KMS-11 (cell line): Measurements from ENCODE around the gene MEST.

ENCODE experiments used
- H2AFZ ChIP-seq: fragments of 200-600 bp; sonication (generic); 2 replicates; pipeline ENCODE4 v1.6.1; 2016; ENCODE audit warnings: antibody characterized with exemption, mixed run types, low read depth
- H3K27ac ChIP-seq: fragments of 200-600 bp; sonication (generic); 2 replicates; pipeline ENCODE4 v1.6.1; 2016; ENCODE audit warnings: mild to moderate bottlenecking, mixed run types
- H3K27me3 ChIP-seq: fragments of 200-600 bp; sonication (generic); 2 replicates; pipeline ENCODE4 v1.6.1; 2017; ENCODE audit warnings: mild to moderate bottlenecking, low read depth, mixed run types, moderate library complexity; ENCODE audit not compliant: insufficient read depth
- H3K36me3 ChIP-seq: fragments of 200-600 bp; sonication (generic); 2 replicates; pipeline ENCODE4 v1.6.1; 2017; ENCODE audit warnings: mild to moderate bottlenecking, mixed run types; ENCODE audit not compliant: insufficient read depth
- H3K4me1 ChIP-seq: fragments of 200-600 bp; sonication (generic); 2 replicates; pipeline ENCODE4 v1.6.1; 2016; ENCODE audit warnings: mild to moderate bottlenecking, low read depth, mixed run types; ENCODE audit not compliant: poor library complexity, severe bottlenecking
- H3K4me2 ChIP-seq: fragments of 200-600 bp; sonication (generic); 2 replicates; pipeline ENCODE4 v1.7.0; 2016; ENCODE audit warnings: mild to moderate bottlenecking, mixed run types
- H3K4me3 ChIP-seq: fragments of 200-600 bp; sonication (generic); IDR thresholded peaks from 2 replicates; pipeline ENCODE4 v1.6.1; 2017; ENCODE audit warnings: low read depth, low read length, mixed read lengths; ENCODE audit not compliant: insufficient read depth
- H3K79me2 ChIP-seq: fragments of 200-600 bp; sonication (generic); 2 replicates; pipeline ENCODE4 v1.6.1; 2016; ENCODE audit warnings: low read depth, mixed run types; ENCODE audit not compliant: insufficient read depth
- H3K9ac ChIP-seq: fragments of 200-600 bp; sonication (generic); 2 replicates; pipeline ENCODE4 v1.6.1; 2016; ENCODE audit warnings: mild to moderate bottlenecking, mixed run types
- H4K20me1 ChIP-seq: fragments of 200-600 bp; sonication (generic); 2 replicates; pipeline ENCODE4 v1.6.1; 2016; ENCODE audit warnings: mild to moderate bottlenecking, mixed run types; ENCODE audit not compliant: insufficient read depth
- TF ChIP-seq, protein P1 (sequence below): fragments of 200-600 bp; sonication (generic); conservative IDR thresholded peaks from 2 replicates; pipeline ENCODE4 v1.6.1; 2017; ENCODE audit warnings: low read depth, mild to moderate bottlenecking, antibody characterized with exemption, low read length, moderate library complexity, mixed read lengths

MEST gene

DNA sequence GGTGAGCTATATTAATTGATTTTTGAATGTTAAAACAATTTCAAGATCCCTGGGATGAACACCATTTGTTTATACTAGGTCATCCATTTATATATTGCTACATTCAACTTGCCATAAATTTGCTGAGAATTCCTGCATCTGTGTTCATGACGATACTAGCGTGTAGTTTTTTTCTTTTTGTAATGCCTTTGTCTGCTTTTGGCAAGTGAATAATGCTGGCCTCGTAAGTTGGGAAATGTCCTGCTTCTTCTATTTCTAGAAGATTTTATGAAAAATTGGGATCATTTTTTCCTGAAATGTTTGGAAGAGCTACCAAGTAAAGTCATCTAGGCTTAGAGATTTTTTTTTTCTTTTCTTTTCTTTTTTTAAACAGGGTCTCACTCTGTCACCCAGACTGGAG, 12.9 kb upstream of the MEST start:
- Histone ChIP-seq H4K20me1 (no peaks in the 10 kb centered on the region), H3K79me2 (no peaks in the 10 kb centered on the region), H3K27me3 (no peaks in the 10 kb centered on the region), H3K9ac (no peak overlapping the region), H3K4me3 (no peak overlapping the region), H3K4me1 (peaks cover 18% of the 10 kb centered on the region), H3K27ac (no peak overlapping the region), H3K4me2 (no peak overlapping the region), H3K36me3 (no peaks in the 10 kb centered on the region), H2AFZ (no peak overlapping the region)
- TF ChIP-seq, protein P1, sequence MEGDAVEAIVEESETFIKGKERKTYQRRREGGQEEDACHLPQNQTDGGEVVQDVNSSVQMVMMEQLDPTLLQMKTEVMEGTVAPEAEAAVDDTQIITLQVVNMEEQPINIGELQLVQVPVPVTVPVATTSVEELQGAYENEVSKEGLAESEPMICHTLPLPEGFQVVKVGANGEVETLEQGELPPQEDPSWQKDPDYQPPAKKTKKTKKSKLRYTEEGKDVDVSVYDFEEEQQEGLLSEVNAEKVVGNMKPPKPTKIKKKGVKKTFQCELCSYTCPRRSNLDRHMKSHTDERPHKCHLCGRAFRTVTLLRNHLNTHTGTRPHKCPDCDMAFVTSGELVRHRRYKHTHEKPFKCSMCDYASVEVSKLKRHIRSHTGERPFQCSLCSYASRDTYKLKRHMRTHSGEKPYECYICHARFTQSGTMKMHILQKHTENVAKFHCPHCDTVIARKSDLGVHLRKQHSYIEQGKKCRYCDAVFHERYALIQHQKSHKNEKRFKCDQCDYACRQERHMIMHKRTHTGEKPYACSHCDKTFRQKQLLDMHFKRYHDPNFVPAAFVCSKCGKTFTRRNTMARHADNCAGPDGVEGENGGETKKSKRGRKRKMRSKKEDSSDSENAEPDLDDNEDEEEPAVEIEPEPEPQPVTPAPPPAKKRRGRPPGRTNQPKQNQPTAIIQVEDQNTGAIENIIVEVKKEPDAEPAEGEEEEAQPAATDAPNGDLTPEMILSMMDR: no peak

DNA sequence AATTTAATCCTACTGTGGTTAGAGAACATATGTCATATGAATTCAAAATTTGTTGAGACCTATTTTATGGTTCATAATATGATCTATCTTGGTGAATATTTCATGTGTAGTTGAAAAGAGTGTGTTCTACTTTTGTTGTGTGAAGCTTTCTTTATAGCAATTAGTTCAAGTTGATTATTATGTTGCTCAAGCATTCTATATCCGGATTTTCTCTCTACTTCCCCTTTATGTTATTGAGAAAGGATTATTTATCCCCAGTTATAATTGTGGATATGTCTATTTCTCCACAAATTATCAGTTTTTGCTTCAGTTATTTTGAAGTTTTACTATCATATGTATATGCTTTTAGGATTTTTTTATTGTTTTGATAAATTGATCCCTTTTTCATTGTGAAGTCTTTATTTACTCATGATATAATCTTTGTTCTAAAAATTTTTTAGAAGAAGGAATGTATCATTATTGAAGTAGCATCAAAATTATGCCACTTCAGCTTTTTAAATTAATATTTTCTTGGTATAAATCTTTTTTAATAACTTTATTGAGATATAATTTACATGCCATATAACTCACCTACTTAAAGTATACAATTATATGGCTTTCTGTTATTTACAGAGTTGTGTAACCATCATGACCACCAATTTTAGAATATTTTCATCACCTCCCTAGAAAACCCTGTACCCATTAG, 12.0 kb upstream of the MEST start:
- Histone ChIP-seq H3K79me2 (no peaks in the 10 kb centered on the region), H3K27ac (no peak overlapping the region), H3K36me3 (no peaks in the 10 kb centered on the region), H3K4me1 (peaks cover 18% of the 10 kb centered on the region), H2AFZ (no peak overlapping the region), H4K20me1 (no peaks in the 10 kb centered on the region), H3K27me3 (no peaks in the 10 kb centered on the region), H3K4me3 (no peak overlapping the region), H3K4me2 (no peak overlapping the region), H3K9ac (no peak overlapping the region)
- TF ChIP-seq, protein P1: no peak

GRCh38 chr7:130481898-130482297, 10.0 kb upstream of the MEST start:
- Histone ChIP-seq H3K4me1 (peaks cover 13% of the 10 kb centered on the region), H3K36me3 (no peaks in the 10 kb centered on the region), H3K4me2 (no peak overlapping the region), H3K27me3 (no peaks in the 10 kb centered on the region), H3K9ac (no peak overlapping the region), H4K20me1 (no peaks in the 10 kb centered on the region), H2AFZ (no peak overlapping the region), H3K27ac (no peak overlapping the region), H3K79me2 (no peaks in the 10 kb centered on the region), H3K4me3 (no peak overlapping the region)
- TF ChIP-seq, protein P1: no peak

DNA sequence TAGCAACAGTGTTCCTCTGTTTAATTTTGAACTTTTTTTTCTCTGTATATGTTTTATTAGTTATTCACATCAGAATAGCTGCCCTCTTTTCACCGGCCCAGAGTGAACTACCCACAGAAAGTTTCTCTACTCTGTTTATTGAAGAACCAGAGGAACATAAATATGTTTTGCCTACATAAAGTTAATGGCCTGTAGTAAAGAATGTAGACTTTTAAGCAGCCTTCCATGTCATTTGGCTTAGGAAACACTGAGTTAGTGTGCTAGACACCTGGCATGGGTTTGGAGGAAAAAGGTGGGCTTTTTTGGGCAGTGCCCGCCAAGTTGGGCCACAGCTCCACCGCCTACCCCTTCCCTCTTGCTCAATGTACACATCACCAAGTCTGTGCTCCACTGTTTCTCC, 8.9 kb upstream of the MEST start:
- H2AFZ ChIP-seq: no peak overlapping the region
- H3K4me1 ChIP-seq: peaks cover 11% of the 10 kb centered on the region
- no peaks in the 10 kb centered on the region for H3K79me2 ChIP-seq
- no peaks in the 10 kb centered on the region for H4K20me1 ChIP-seq
- no peak overlapping the region for H3K4me2 ChIP-seq
- no peaks in the 10 kb centered on the region for H3K36me3 ChIP-seq
- H3K27me3 ChIP-seq: no peaks in the 10 kb centered on the region
- TF ChIP-seq, protein P1: no peak
- H3K4me3 ChIP-seq: no peak overlapping the region
- no peak overlapping the region for H3K27ac ChIP-seq
- no peak overlapping the region for H3K9ac ChIP-seq
